Measurements from ENCODE around the gene PRPH2. TPM values are rescaled to one million over a fixed set of nuclear protein-coding genes. Genes with fewer than 3 reads are reported as not detected.

The PRPH2 gene
- total RNA-seq, 6 experiments from 2014 or later = 0.16 TPM; not detected in 5

DNA sequence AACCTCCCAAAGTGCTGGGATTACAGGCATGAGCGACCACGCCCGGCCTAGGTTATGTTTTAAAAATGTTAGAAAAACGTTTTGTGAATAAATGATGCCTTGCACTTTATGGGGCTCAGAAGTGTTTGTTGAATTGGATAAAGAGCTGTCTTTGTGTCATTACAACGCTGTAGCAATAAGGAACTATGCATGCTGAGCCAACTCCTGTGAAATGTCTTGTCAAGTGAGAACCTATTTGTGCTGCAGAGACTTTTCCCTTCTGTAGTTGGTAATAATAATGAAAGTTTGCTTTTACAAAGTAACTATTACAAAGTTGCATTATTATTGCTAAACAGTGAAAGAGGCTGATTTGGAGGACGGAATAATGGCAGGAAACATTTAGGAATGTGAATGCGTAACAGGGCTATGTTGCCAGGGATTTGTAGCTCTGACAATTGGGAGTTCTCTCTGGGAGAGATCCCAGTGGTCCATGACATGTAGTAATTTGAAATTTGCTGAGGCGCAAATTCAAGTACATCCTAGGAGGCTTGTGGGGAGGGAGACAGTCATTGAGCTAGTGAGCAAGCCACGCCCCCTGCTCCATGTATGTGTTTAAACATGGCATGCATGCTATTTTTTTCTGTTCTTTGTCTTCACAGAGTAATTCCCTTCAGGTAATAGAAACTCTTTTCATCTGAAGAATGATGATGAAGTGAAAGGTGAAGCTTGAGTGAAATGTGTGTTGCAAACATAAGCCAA lies 42.7 kb upstream of the PRPH2 start:
- intact Hi-C loops (cut with DNase I) = no loop called here

DNA sequence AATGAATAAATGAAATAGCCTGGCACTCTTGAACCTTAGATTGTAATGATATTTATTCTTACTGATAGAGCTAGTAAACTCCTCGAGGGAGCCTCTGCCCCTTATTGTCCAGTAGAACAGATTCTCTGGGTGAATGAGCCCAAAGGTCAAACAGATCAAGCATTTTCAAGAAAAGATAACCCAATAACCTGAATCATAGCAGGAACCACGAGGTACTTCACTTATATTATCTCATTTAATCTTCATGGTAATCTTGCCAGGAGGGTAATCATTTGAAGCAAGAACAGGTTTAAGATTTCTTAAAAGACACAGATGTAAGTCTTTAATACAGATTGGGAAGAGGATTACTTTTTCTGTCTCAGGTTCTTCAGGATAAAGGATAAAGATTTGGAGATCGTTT lies 40.6 kb upstream of the PRPH2 start:
- 77% methylated on average over 3 of the region's 3 CpGs for WGBS (ENCODE audit: insufficient coverage, low coverage, low lambda C conversion rate, missing lambda C conversion rate)
- Histone ChIP-seq H3K36me3 (no peaks in the 10 kb centered on the region), H3K4me3 (no peak overlapping the region), H3K9me3 (no peaks in the 10 kb centered on the region), H3K27ac (no peak overlapping the region), H3K27me3 (no peaks in the 10 kb centered on the region), H3K4me1 (no peaks in the 10 kb centered on the region)
- intact Hi-C loops (cut with DNase I) = no loop called here
- TF ChIP-seq POLR2A (IDR thresholded peaks at IDR 0.05) = no peak
- TF ChIP-seq, protein P1, sequence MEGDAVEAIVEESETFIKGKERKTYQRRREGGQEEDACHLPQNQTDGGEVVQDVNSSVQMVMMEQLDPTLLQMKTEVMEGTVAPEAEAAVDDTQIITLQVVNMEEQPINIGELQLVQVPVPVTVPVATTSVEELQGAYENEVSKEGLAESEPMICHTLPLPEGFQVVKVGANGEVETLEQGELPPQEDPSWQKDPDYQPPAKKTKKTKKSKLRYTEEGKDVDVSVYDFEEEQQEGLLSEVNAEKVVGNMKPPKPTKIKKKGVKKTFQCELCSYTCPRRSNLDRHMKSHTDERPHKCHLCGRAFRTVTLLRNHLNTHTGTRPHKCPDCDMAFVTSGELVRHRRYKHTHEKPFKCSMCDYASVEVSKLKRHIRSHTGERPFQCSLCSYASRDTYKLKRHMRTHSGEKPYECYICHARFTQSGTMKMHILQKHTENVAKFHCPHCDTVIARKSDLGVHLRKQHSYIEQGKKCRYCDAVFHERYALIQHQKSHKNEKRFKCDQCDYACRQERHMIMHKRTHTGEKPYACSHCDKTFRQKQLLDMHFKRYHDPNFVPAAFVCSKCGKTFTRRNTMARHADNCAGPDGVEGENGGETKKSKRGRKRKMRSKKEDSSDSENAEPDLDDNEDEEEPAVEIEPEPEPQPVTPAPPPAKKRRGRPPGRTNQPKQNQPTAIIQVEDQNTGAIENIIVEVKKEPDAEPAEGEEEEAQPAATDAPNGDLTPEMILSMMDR (IDR thresholded peaks at IDR 0.05) = no peak
- ATAC-seq (no peak), DNase-seq (no peak)

More for the DNA sequence above, 42.7 kb upstream of the PRPH2 start:
- H3K4me3 ChIP-seq = no peak overlapping the region
- DNase-seq = no peak
- no peak overlapping the region for H3K27ac ChIP-seq
- no peaks in the 10 kb centered on the region for H3K36me3 ChIP-seq
- H3K27me3 ChIP-seq = no peaks in the 10 kb centered on the region
- TF ChIP-seq POLR2A (IDR thresholded peaks at IDR 0.05) = no peak
- TF ChIP-seq, protein P1 (IDR thresholded peaks at IDR 0.05) = no peak
- no peak for ATAC-seq
- H3K9me3 ChIP-seq = no peaks in the 10 kb centered on the region
- no peaks in the 10 kb centered on the region for H3K4me1 ChIP-seq
- 97% methylated on average over 8 of the region's 9 CpGs for WGBS (ENCODE audit: insufficient coverage, low coverage, low lambda C conversion rate, missing lambda C conversion rate)

DNA sequence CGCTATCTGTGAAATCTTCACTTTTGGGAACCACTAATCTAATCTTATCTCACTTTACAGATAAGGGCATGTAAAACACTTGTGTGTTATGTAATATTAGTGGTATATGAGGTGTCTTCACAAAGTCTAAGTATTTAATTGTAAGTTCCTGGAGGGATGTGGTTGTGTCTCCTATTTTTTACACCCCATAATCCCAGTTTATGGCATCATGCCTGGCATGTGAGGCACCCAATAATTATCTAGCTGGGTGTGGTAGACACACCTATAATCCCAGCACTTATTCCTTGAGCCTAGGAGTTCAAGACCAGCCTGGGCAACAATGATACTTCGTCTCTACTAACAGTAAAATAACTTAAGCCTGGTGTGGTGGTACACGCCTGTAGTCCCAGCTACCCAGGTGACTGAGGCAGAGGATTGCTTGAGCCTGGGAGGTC lies 40.0 kb upstream of the PRPH2 start:
- DNase-seq (no peak), ATAC-seq (no peak)
- Histone ChIP-seq H3K27ac (no peak overlapping the region), H3K4me3 (no peak overlapping the region), H3K36me3 (no peaks in the 10 kb centered on the region), H3K9me3 (no peaks in the 10 kb centered on the region), H3K27me3 (no peaks in the 10 kb centered on the region), H3K4me1 (no peaks in the 10 kb centered on the region)
- TF ChIP-seq, protein P1 (IDR thresholded peaks at IDR 0.05) = no peak
- no peak for TF ChIP-seq POLR2A (IDR thresholded peaks at IDR 0.05)
- WGBS (ENCODE audit: insufficient coverage, low coverage, low lambda C conversion rate, missing lambda C conversion rate) = 100% methylated on average over 2 of the region's 3 CpGs
- intact Hi-C loops (cut with DNase I) = no loop called here

DNA sequence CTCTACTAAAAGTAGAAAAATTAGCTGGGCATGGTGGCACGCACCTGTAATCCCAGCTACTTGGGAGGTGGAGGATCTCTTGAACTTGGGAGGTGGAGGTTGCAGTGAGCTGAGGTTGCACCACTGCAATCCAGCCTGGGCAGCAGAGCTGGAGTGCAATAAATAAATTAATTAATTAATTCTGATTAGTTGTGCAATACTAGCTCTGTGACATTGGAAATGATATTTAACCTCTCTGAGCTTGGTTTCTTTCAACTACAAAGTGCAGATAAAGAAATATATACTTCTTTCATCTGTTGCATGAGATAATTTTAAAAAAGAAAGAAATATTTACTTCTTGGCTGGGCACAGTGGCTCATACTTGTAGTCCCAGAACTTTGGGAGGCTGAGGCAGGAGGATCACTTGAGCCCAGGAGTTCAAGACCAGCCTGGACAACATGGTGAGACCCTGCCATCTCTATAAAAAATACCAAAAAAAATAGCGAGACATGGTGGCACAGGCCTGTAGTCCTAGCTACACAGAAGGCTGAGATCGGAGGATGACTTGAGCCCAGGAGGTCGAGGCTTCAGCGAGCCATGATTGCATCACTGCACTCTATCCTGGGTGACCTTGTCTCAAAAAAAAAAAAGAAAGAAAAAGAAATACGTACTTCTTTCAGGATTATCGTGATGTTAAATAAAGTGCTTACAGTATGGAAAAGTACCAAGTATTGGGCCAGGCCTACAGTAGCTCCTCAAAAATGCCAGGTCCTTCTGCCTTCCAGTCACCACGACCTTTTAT lies 39.1 kb upstream of the PRPH2 start:
- Histone ChIP-seq H3K4me1 (no peaks in the 10 kb centered on the region), H3K9me3 (no peaks in the 10 kb centered on the region), H3K27ac (no peak overlapping the region), H3K4me3 (no peak overlapping the region), H3K36me3 (no peaks in the 10 kb centered on the region), H3K27me3 (no peaks in the 10 kb centered on the region)
- DNase-seq = no peak
- no peak for ATAC-seq
- no peak for TF ChIP-seq POLR2A (IDR thresholded peaks at IDR 0.05)
- TF ChIP-seq, protein P1 (IDR thresholded peaks at IDR 0.05) = no peak
- WGBS (ENCODE audit: insufficient coverage, low coverage, low lambda C conversion rate, missing lambda C conversion rate) = 83% methylated on average over 8 of the region's 8 CpGs
- intact Hi-C loops (cut with DNase I) = no loop called here
